K562 (cell line): ENCODE results near the gene FILIP1.

ENCODE experiments used
- CBX2 ChIP-seq: fragments of 200-600 bp; sonication (generic); IDR thresholded peaks from one replicate; pipeline ENCODE4 v1.6.1; 2012; ENCODE audit warnings: mild to moderate bottlenecking, low read length, inconsistent platforms; ENCODE audit not compliant: insufficient read depth, poor library complexity, severe bottlenecking
- CTCF ChIP-seq, 3 experiments: IDR thresholded peaks in 2 of 3; conservative IDR thresholded peaks in 1 of 3; 2 replicates each; pipeline ENCODE4 v1.5.1; 2011 to 2012; ENCODE audit warnings: low read length in 3 of 3, mild to moderate bottlenecking in 3 of 3, control low read depth in 2 of 3, improper control_type of control experiment in 1 of 3, inconsistent platforms in 1 of 3, low read depth in 1 of 3, mixed read lengths in 1 of 3, moderate library complexity in 1 of 3; ENCODE audit not compliant: insufficient read depth in 2 of 3
- MEIS2 ChIP-seq: fragments of 450-650 bp; IDR thresholded peaks from 2 replicates; pipeline ENCODE4 v1.6.1; 2014; ENCODE audit warnings: mild to moderate bottlenecking; ENCODE audit not compliant: partially characterized antibody
- POLR2AphosphoS5 ChIP-seq: IDR thresholded peaks from 2 replicates; pipeline ENCODE4 v1.6.1; 2011; ENCODE audit warnings: mild to moderate bottlenecking, low read depth, low read length, moderate library complexity; ENCODE audit not compliant: control insufficient read depth, insufficient read depth
- POLR2G ChIP-seq: fragments of 200-400 bp; formaldehyde crosslinking; IDR thresholded peaks from 2 replicates; pipeline ENCODE4 v1.6.1; 2017; ENCODE audit warnings: low read depth, mild to moderate bottlenecking, antibody characterized with exemption, low read length, moderate library complexity
- REST ChIP-seq, 2 experiments: fragments of 450-650 bp; formaldehyde crosslinking in 1 of 2; IDR thresholded peaks; 2 replicates each; pipeline versions ENCODE4 v1.4.0 to v1.6.1; 2014 to 2020; ENCODE audit warnings: mild to moderate bottlenecking in 2 of 2, borderline replicate concordance in 1 of 2, low read depth in 1 of 2
- SRSF1 ChIP-seq: fragments of 200-400 bp; formaldehyde crosslinking; IDR thresholded peaks from 2 replicates; pipeline ENCODE4 v1.6.1; 2017; ENCODE audit warnings: mild to moderate bottlenecking, low read depth, low read length, moderate library complexity

GRCh38 chr6:75296811-75297779, 196.5 kb downstream of the FILIP1 start:
- no peak for TF ChIP-seq POLR2AphosphoS5
- TF ChIP-seq MEIS2: no peak
- peak in 2 of 3 experiments; percentile 46 to 81; a peak in 4 of 6 replicates for TF ChIP-seq CTCF (IDR thresholded peaks at IDR 0.05 in 2 of 3, conservative IDR thresholded peaks at IDR 0.05 in 1 of 3; ENCODE audit: insufficient read depth in 2 of 3, low read depth in 1 of 3, low read length in 3 of 3)
- peak; percentile 63; the same call in 1 of the 2 replicates for TF ChIP-seq REST (IDR thresholded peaks at IDR 0.05; ENCODE audit: borderline replicate concordance)
- no peak for TF ChIP-seq REST (CRISPR knock-in tag; IDR thresholded peaks at IDR 0.05; ENCODE audit: low read depth)
- no peak for TF ChIP-seq SRSF1
- no peak for TF ChIP-seq CBX2
- no peak for TF ChIP-seq POLR2G
